AG09309 (cell line): ENCODE results near the gene SLC5A8.

Experiments
- DNase-seq: peaks from one replicate; pipeline ENCODE4 v3.0.0-alpha.2; 2010; ENCODE audit warnings: low read depth
- H3K4me3 ChIP-seq: 2 replicates; pipeline ENCODE4 v1.5.1; 2011; ENCODE audit warnings: mild to moderate bottlenecking, low read depth, low read length, moderate library complexity; ENCODE audit not compliant: control insufficient read depth
- CTCF ChIP-seq: IDR thresholded peaks from 2 replicates; pipeline ENCODE4 v1.5.1; 2011; ENCODE audit warnings: mild to moderate bottlenecking, low read depth, low read length, inconsistent platforms; ENCODE audit not compliant: insufficient read depth, control insufficient read depth; ENCODE audit errors: missing control alignments

SLC5A8 gene

GRCh38 chr12:101207086-101207780 is 2.8 kb downstream of the SLC5A8 start:
- H3K4me3 ChIP-seq = no peak overlapping the region
- DNase-seq = no peak
- TF ChIP-seq CTCF = no peak

GRCh38 chr12:101204602-101205304 is 5.3 kb downstream of the SLC5A8 start:
- no peak for DNase-seq
- H3K4me3 ChIP-seq = no peak overlapping the region
- no peak for TF ChIP-seq CTCF

- no peak for TF ChIP-seq CTCF
- no peak overlapping the region for H3K4me3 ChIP-seq
- DNase-seq = no peak
Observed at GRCh38 chr12:101200824-101201223, 9.2 kb downstream of the SLC5A8 start.

GRCh38 chr12:101200145-101200544 is 9.9 kb downstream of the SLC5A8 start:
- TF ChIP-seq CTCF = no peak
- H3K4me3 ChIP-seq = no peak overlapping the region
- DNase-seq = no peak

GRCh38 chr12:101186291-101186690 is 23.7 kb downstream of the SLC5A8 start:
- no peak for DNase-seq
- H3K4me3 ChIP-seq = no peak overlapping the region
- no peak for TF ChIP-seq CTCF

GRCh38 chr12:101181776-101182175 is 28.3 kb downstream of the SLC5A8 start:
- TF ChIP-seq CTCF = no peak
- no peak overlapping the region for H3K4me3 ChIP-seq
- no peak for DNase-seq
